ENCODE measurements around the gene MAST1. TPM values are rescaled to one million over a fixed set of nuclear protein-coding genes. Genes with fewer than 3 reads are reported as not detected.

The MAST1 gene
- total RNA-seq, 2 donors from 2014 or later = not detected

GRCh38 chr19:12893582-12893981 lies 55.3 kb downstream of the MAST1 start:
- peaks cover 0 to 17% of the 10 kb centered on the region in 2 donors for H3K4me1 ChIP-seq

GRCh38 chr19:12896460-12896859 lies 58.1 kb downstream of the MAST1 start:
- no peak for TF ChIP-seq CTCF (IDR thresholded peaks at IDR 0.05)
- Histone ChIP-seq H3K27me3 (no peaks in the 10 kb centered on the region), H3K4me3 (no peak overlapping the region), H3K36me3 (peaks cover 15% of the 10 kb centered on the region), H3K4me1 (peaks cover 0 to 11% of the 10 kb centered on the region in 2 donors), H3K9me3 (no peaks in the 10 kb centered on the region), H3K27ac (no peak overlapping the region)
- DNase-seq (ENCODE audit: low spot score) = no peak

More at GRCh38 chr19:12893582-12893981, 55.3 kb downstream of the MAST1 start:
- peaks cover 15% of the 10 kb centered on the region for H3K36me3 ChIP-seq
- H3K27me3 ChIP-seq = no peaks in the 10 kb centered on the region
- no peak for TF ChIP-seq CTCF (IDR thresholded peaks at IDR 0.05)
- no peaks in the 10 kb centered on the region for H3K9me3 ChIP-seq
- no peak overlapping the region for H3K4me3 ChIP-seq
- DNase-seq (ENCODE audit: low spot score) = no peak
- H3K27ac ChIP-seq = no peak overlapping the region

GRCh38 chr19:12899891-12900518 lies 61.7 kb downstream of the MAST1 start:
- H3K36me3 ChIP-seq = peaks cover 15% of the 10 kb centered on the region
- TF ChIP-seq CTCF (IDR thresholded peaks at IDR 0.05) = no peak

GRCh38 chr19:12907166-12907565 lies 68.9 kb downstream of the MAST1 start:
- Histone ChIP-seq H3K9me3 (no peaks in the 10 kb centered on the region), H3K4me1 (peaks cover 0 to under 1% of the 10 kb centered on the region in 2 donors), H3K27me3 (no peaks in the 10 kb centered on the region), H3K27ac (no peak overlapping the region), H3K4me3 (no peak overlapping the region), H3K36me3 (no peaks in the 10 kb centered on the region)
- DNase-seq (ENCODE audit: low spot score) = no peak
- TF ChIP-seq CTCF (IDR thresholded peaks at IDR 0.05) = no peak

More at GRCh38 chr19:12899891-12900518, 61.7 kb downstream of the MAST1 start:
- Histone ChIP-seq H3K27ac (no peak overlapping the region), H3K4me1 (no peaks in the 10 kb centered on the region), H3K4me3 (no peak overlapping the region), H3K9me3 (no peaks in the 10 kb centered on the region), H3K27me3 (no peaks in the 10 kb centered on the region)
- no peak for DNase-seq (ENCODE audit: low spot score)

GRCh38 chr19:12912571-12912970 lies 74.3 kb downstream of the MAST1 start:
- H3K9me3 ChIP-seq = no peaks in the 10 kb centered on the region
- peaks cover 0 to 22% of the 10 kb centered on the region in 2 donors for H3K4me1 ChIP-seq
- H3K4me3 ChIP-seq = peak overlapping the region in 1 of 2 donors; percentile 27
- H3K27me3 ChIP-seq = no peaks in the 10 kb centered on the region
- DNase-seq (ENCODE audit: low spot score) = no peak
- no peak for TF ChIP-seq CTCF (IDR thresholded peaks at IDR 0.05)
- peak overlapping the region; percentile 54 to 72 for H3K27ac ChIP-seq
- no peaks in the 10 kb centered on the region for H3K36me3 ChIP-seq
